Neural cell (in vitro differentiated cells): ENCODE measurements around the gene CPNE6. TPM values are rescaled to one million over a fixed set of nuclear protein-coding genes. Genes with fewer than 3 reads are reported as not detected.

Source experiments
- H2AFZ ChIP-seq: fragments of 200-600, 300-800 bp; sonication (generic), shearing (Covaris generic); 2 replicates; pipeline ENCODE4 v1.6.0; 2014; ENCODE audit warnings: low read depth, mild to moderate bottlenecking, antibody characterized with exemption, low read length, moderate library complexity
- H3F3A ChIP-seq: fragments of 200-600 bp; shearing (Covaris generic); 2 replicates; pipeline ENCODE4 v1.6.1; 2016; ENCODE audit warnings: mild to moderate bottlenecking, moderate library complexity, mixed read lengths, antibody characterized with exemption, low read length; ENCODE audit not compliant: insufficient read depth, poor library complexity, severe bottlenecking
- H3K27ac ChIP-seq: fragments of 200-600, 300-800 bp; sonication (generic), shearing (Covaris generic); 2 replicates; pipeline ENCODE4 v1.5.1; 2014; ENCODE audit warnings: mild to moderate bottlenecking, low read length, moderate library complexity
- H3K27me3 ChIP-seq: fragments of 300-800, 200-600 bp; sonication (generic), shearing (Covaris generic); 2 replicates; pipeline ENCODE4 v1.6.0; 2014; ENCODE audit warnings: mild to moderate bottlenecking, low read depth, low read length, moderate library complexity; ENCODE audit not compliant: insufficient read depth
- H3K36me3 ChIP-seq: fragments of 300-800, 200-600 bp; sonication (generic), shearing (Covaris generic); 2 replicates; pipeline ENCODE4 v1.5.1; 2014; ENCODE audit warnings: mild to moderate bottlenecking, antibody characterized with exemption, low read length, moderate library complexity; ENCODE audit not compliant: insufficient read depth
- H3K4me2 ChIP-seq: fragments of 300-800, 200-600 bp; sonication (generic), shearing (Covaris generic); 2 replicates; pipeline ENCODE4 v1.6.0; 2014; ENCODE audit warnings: mild to moderate bottlenecking, low read length
- H3K4me3 ChIP-seq: fragments of 300-800, 200-600 bp; sonication (generic), shearing (Covaris generic); 2 replicates; pipeline ENCODE4 v1.5.1; 2014; ENCODE audit warnings: mild to moderate bottlenecking, low read length, moderate library complexity
- H3K79me2 ChIP-seq: fragments of 200-600 bp; shearing (Covaris generic); replicated peaks from 2 replicates; pipeline ENCODE4 v1.6.0; 2014; ENCODE audit warnings: mild to moderate bottlenecking, low read length, moderate library complexity; ENCODE audit not compliant: insufficient read depth
- H3K9ac ChIP-seq: fragments of 300-800, 200-600 bp; sonication (generic), shearing (Covaris generic); 2 replicates; pipeline ENCODE4 v1.6.1; 2016; ENCODE audit warnings: mild to moderate bottlenecking, low read length, mixed read lengths
- H3K9me2 ChIP-seq: fragments of 200-600 bp; shearing (Covaris generic); 2 replicates; pipeline ENCODE4 v1.6.1; 2016; ENCODE audit warnings: mild to moderate bottlenecking, low read length, mixed read lengths; ENCODE audit not compliant: insufficient read depth
- H3K9me3 ChIP-seq: fragments of 200-600, 300-800 bp; sonication (generic), shearing (Covaris generic); 2 replicates; pipeline ENCODE4 v1.6.1; 2016; ENCODE audit warnings: mild to moderate bottlenecking, mixed run types, low read length, moderate library complexity, mixed read lengths
- H4K20me1 ChIP-seq: fragments of 200-600 bp; shearing (Covaris generic); 2 replicates; pipeline ENCODE4 v1.6.1; 2016; ENCODE audit warnings: mild to moderate bottlenecking, mixed run types; ENCODE audit not compliant: insufficient read depth
- EP300 ChIP-seq: fragments of 450-650 bp; conservative IDR thresholded peaks from 2 replicates; pipeline ENCODE4 v1.6.1; 2014; ENCODE audit warnings: antibody characterized with exemption, mild to moderate bottlenecking, moderate library complexity; ENCODE audit not compliant: poor library complexity, severe bottlenecking
- EZH2 ChIP-seq: fragments of 200-600, 300-800 bp; shearing (Covaris generic), sonication (generic); IDR thresholded peaks from 2 replicates; pipeline ENCODE4 v1.6.1; 2014; ENCODE audit warnings: antibody characterized with exemption, low read length, borderline replicate concordance, mild to moderate bottlenecking; ENCODE audit not compliant: insufficient read depth, poor library complexity, severe bottlenecking
- MXI1 ChIP-seq: fragments of 450-650 bp; conservative IDR thresholded peaks from 2 replicates; pipeline ENCODE4 v1.6.1; 2014; ENCODE audit warnings: antibody characterized with exemption, mild to moderate bottlenecking; ENCODE audit not compliant: poor library complexity, severe bottlenecking
- POLR2AphosphoS5 ChIP-seq: IDR thresholded peaks from 2 replicates; pipeline ENCODE4 v1.6.1; 2012
- RAD21 ChIP-seq: fragments of 450-650 bp; conservative IDR thresholded peaks from 2 replicates; pipeline ENCODE4 v1.6.1; 2014; ENCODE audit warnings: antibody characterized with exemption, mild to moderate bottlenecking, moderate library complexity
- SMC3 ChIP-seq: fragments of 450-650 bp; conservative IDR thresholded peaks from 2 replicates; pipeline ENCODE4 v1.6.1; 2014; ENCODE audit warnings: antibody characterized with exemption, mild to moderate bottlenecking, moderate library complexity; ENCODE audit not compliant: poor library complexity
- TAF1 ChIP-seq: IDR thresholded peaks from 2 replicates; pipeline ENCODE4 v1.6.1; 2012; ENCODE audit warnings: low read depth
- polyA plus RNA-seq: library from polyadenylated mRNA; depleted of rRNA; stranded (reverse); fragments of >200 nt; gene quantifications from 2 replicates; pipeline ENCODE4 v1.2.3, GENCODE V29; 2014
- TF ChIP-seq, protein P1 (sequence below): IDR thresholded peaks from 2 replicates; pipeline ENCODE4 v1.6.1; 2012; ENCODE audit warnings: borderline replicate concordance
- TF ChIP-seq, protein P2 (sequence below): fragments of 450-650 bp; IDR thresholded peaks from 2 replicates; pipeline ENCODE4 v1.5.1; 2014; ENCODE audit warnings: antibody characterized with exemption, mild to moderate bottlenecking, moderate library complexity; ENCODE audit not compliant: poor library complexity, severe bottlenecking

The CPNE6 gene
- polyA plus RNA-seq, 1 donor from 2014 or later = 4.1 TPM

DNA sequence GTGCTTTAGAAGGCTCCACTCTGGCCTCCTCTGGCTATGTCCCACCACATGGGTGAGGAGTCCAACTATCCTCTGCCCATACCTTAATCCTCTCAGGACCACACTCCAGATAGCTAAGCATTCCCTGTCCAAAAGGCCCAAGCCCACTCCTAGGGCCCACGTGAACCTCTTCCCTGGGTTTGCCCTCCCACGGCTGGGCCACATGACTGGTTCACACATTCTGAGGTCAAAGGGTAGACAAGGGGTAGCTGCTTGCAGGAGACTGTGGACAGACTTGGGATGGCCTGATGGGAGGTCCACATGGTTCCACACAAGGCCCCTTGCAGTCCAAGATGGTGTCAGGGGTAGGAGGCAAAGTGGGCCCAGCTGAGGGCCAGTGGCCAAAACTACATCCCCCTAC is 16.7 kb downstream of the CPNE6 start:
- TF ChIP-seq RAD21 (no peak), POLR2AphosphoS5 (no peak), EZH2 (no peak), MXI1 (no peak), EP300 (no peak), TAF1 (no peak), SMC3 (no peak)
- TF ChIP-seq, protein P1, sequence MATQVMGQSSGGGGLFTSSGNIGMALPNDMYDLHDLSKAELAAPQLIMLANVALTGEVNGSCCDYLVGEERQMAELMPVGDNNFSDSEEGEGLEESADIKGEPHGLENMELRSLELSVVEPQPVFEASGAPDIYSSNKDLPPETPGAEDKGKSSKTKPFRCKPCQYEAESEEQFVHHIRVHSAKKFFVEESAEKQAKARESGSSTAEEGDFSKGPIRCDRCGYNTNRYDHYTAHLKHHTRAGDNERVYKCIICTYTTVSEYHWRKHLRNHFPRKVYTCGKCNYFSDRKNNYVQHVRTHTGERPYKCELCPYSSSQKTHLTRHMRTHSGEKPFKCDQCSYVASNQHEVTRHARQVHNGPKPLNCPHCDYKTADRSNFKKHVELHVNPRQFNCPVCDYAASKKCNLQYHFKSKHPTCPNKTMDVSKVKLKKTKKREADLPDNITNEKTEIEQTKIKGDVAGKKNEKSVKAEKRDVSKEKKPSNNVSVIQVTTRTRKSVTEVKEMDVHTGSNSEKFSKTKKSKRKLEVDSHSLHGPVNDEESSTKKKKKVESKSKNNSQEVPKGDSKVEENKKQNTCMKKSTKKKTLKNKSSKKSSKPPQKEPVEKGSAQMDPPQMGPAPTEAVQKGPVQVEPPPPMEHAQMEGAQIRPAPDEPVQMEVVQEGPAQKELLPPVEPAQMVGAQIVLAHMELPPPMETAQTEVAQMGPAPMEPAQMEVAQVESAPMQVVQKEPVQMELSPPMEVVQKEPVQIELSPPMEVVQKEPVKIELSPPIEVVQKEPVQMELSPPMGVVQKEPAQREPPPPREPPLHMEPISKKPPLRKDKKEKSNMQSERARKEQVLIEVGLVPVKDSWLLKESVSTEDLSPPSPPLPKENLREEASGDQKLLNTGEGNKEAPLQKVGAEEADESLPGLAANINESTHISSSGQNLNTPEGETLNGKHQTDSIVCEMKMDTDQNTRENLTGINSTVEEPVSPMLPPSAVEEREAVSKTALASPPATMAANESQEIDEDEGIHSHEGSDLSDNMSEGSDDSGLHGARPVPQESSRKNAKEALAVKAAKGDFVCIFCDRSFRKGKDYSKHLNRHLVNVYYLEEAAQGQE = no peak
- TF ChIP-seq, protein P2, sequence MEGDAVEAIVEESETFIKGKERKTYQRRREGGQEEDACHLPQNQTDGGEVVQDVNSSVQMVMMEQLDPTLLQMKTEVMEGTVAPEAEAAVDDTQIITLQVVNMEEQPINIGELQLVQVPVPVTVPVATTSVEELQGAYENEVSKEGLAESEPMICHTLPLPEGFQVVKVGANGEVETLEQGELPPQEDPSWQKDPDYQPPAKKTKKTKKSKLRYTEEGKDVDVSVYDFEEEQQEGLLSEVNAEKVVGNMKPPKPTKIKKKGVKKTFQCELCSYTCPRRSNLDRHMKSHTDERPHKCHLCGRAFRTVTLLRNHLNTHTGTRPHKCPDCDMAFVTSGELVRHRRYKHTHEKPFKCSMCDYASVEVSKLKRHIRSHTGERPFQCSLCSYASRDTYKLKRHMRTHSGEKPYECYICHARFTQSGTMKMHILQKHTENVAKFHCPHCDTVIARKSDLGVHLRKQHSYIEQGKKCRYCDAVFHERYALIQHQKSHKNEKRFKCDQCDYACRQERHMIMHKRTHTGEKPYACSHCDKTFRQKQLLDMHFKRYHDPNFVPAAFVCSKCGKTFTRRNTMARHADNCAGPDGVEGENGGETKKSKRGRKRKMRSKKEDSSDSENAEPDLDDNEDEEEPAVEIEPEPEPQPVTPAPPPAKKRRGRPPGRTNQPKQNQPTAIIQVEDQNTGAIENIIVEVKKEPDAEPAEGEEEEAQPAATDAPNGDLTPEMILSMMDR = no peak
- no peaks in the 10 kb centered on the region for H3K9me3 ChIP-seq
- no peak overlapping the region for H3K4me3 ChIP-seq
- no peaks in the 10 kb centered on the region for H3K79me2 ChIP-seq
- H3K27me3 ChIP-seq = no peaks in the 10 kb centered on the region
- no peak overlapping the region for H3K9ac ChIP-seq
- no peaks in the 10 kb centered on the region for H3K36me3 ChIP-seq
- H3K4me2 ChIP-seq = no peak overlapping the region
- no peaks in the 10 kb centered on the region for H4K20me1 ChIP-seq
- H2AFZ ChIP-seq = no peak overlapping the region
- no peak overlapping the region for H3K27ac ChIP-seq
- no peaks in the 10 kb centered on the region for H3K9me2 ChIP-seq
- H3F3A ChIP-seq = no peaks in the 10 kb centered on the region

DNA sequence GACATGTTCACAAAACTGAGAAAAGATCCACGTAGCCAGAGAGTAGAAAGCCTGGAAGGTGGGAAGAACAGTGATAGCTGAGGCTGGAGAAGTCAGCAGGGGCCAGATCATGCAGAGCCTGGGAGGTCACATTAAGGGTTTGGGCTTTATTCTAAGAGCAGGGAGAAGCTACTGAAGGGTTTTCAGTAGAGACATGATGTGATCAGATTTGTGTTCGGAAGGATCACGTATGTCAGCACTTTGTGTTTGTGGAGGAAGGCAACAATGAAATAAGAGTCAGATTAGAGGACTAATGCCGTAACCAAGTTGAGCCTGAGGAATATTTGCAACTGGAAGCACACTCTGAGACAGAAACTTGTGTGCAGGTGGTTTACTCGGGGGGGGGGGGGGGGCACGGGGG is 18.5 kb downstream of the CPNE6 start:
- H3K9ac ChIP-seq = no peak overlapping the region
- TF ChIP-seq TAF1 (no peak), POLR2AphosphoS5 (no peak), SMC3 (no peak), RAD21 (no peak), EZH2 (no peak), MXI1 (no peak), EP300 (no peak)
- TF ChIP-seq, protein P1 = no peak
- TF ChIP-seq, protein P2 = no peak
- H3K36me3 ChIP-seq = no peaks in the 10 kb centered on the region
- no peaks in the 10 kb centered on the region for H3F3A ChIP-seq
- no peak overlapping the region for H2AFZ ChIP-seq
- no peaks in the 10 kb centered on the region for H3K79me2 ChIP-seq
- H3K9me3 ChIP-seq = no peaks in the 10 kb centered on the region
- H3K9me2 ChIP-seq = no peaks in the 10 kb centered on the region
- peaks cover 14% of the 10 kb centered on the region for H3K27me3 ChIP-seq
- H3K27ac ChIP-seq = no peak overlapping the region
- H3K4me2 ChIP-seq = no peak overlapping the region
- no peaks in the 10 kb centered on the region for H4K20me1 ChIP-seq
- no peak overlapping the region for H3K4me3 ChIP-seq
